Caco-2 (cell line): Measurements from ENCODE around the gene CHD9. TPM values are rescaled to one million over a fixed set of nuclear protein-coding genes. Genes with fewer than 3 reads are reported as not detected.

Experiments
- BruUV-seq: library from RNA; stranded (reverse); fragments of 400-500 nt; replicated peaks from 2 replicates; lab custom pipeline; 2021; lab: Mats Ljungman, UMichigan
- CTCF ChIA-PET: fragments of 300-600 bp; sonication (Branson Sonifier 250); formaldehyde crosslinking; loops from one replicate; lab custom pipeline; 2022; ENCODE audit warnings: antibody characterized with exemption; lab: Charles Lee
- POLR2A ChIA-PET: fragments of 300-600 bp; sonication (Branson Sonifier 250); formaldehyde crosslinking; loops from one replicate; lab custom pipeline; 2022; ENCODE audit warnings: antibody characterized with exemption; lab: Charles Lee
- DNase-seq, 2 experiments: peaks; one replicate each; pipeline versions ENCODE4 v3.0.0 to v3.0.0-alpha.2; 2020 to 2022
- H3K27me3 ChIP-seq: replicated peaks from 2 replicates; pipeline ENCODE4 v1.6.0; 2011; ENCODE audit warnings: low read length; ENCODE audit not compliant: control insufficient read depth, insufficient read depth
- H3K36me3 ChIP-seq: 2 replicates; pipeline ENCODE4 v1.5.1; 2011; ENCODE audit warnings: low read length; ENCODE audit not compliant: control insufficient read depth, insufficient read depth
- H3K4me1 ChIP-seq: fragments of 250-450 bp; sonication (Bioruptor Pico); 2 replicates; pipeline ENCODE4 v1.5.1; 2020; ENCODE audit warnings: mild to moderate bottlenecking
- H3K4me3 ChIP-seq: 2 replicates; pipeline ENCODE4 v1.5.1; 2011; ENCODE audit warnings: low read depth, mild to moderate bottlenecking, control low read depth, low read length
- H3K9me3 ChIP-seq: fragments of 250-450 bp; sonication (Bioruptor Pico); 2 replicates; pipeline ENCODE4 v1.5.1; 2020; ENCODE audit warnings: mild to moderate bottlenecking, moderate library complexity
- H3K27ac Mint-ChIP-seq: one replicate; pipeline ENCODE4 v1.8.0; 2022; ENCODE audit warnings: mixed read lengths; ENCODE audit not compliant: unreplicated experiment
- H3K27me3 Mint-ChIP-seq: one replicate; pipeline ENCODE4 v1.8.0; 2022; ENCODE audit warnings: mixed read lengths; ENCODE audit not compliant: insufficient read depth, unreplicated experiment
- H3K36me3 Mint-ChIP-seq: one replicate; pipeline ENCODE4 v1.8.0; 2022; ENCODE audit warnings: mild to moderate bottlenecking, mixed read lengths; ENCODE audit not compliant: insufficient read depth, unreplicated experiment
- H3K4me1 Mint-ChIP-seq: one replicate; pipeline ENCODE4 v1.8.0; 2022; ENCODE audit warnings: low read depth, mixed read lengths; ENCODE audit not compliant: unreplicated experiment
- H3K4me3 Mint-ChIP-seq: one replicate; pipeline ENCODE4 v1.8.0; 2022; ENCODE audit warnings: mild to moderate bottlenecking, moderate library complexity, mixed read lengths; ENCODE audit not compliant: unreplicated experiment
- H3K9me3 Mint-ChIP-seq: one replicate; pipeline ENCODE4 v1.8.0; 2022; ENCODE audit warnings: mixed read lengths; ENCODE audit not compliant: unreplicated experiment
- CTCF ChIP-seq, 2 experiments: fragments of 200-600 bp in 1 of 2; IDR thresholded peaks; 1 replicate in 1 of 2; 2 replicates in 1 of 2; pipeline versions ENCODE4 v1.5.1 to v1.8.0; 2011 to 2022; ENCODE audit warnings: antibody characterized with exemption in 1 of 2, control low read depth in 1 of 2, inconsistent platforms in 1 of 2, low read depth in 1 of 2, low read length in 1 of 2, mild to moderate bottlenecking in 1 of 2, moderate library complexity in 1 of 2; ENCODE audit not compliant: insufficient read depth in 1 of 2, severe bottlenecking in 1 of 2, unreplicated experiment in 1 of 2
- intact Hi-C: fragments of 100-400 bp; cut with micrococcal nuclease; formaldehyde crosslinking; loops from one replicate; pipeline ENCODE4 v1.10.0; 2022; ENCODE audit not compliant: unreplicated experiment
- total RNA-seq: library from RNA; stranded (reverse); gene quantifications from 2 replicates; pipeline ENCODE4 v1.2.3, GENCODE V29; 2022

CHD9 gene
- total RNA-seq, 1 experiment from 2014 or later: 29.1 TPM

GRCh38 chr16:53103811-53104210 lies 49.0 kb downstream of the CHD9 start:
- Histone ChIP-seq H3K36me3 (no peaks in the 10 kb centered on the region), H3K4me3 (no peak overlapping the region), H3K27me3 (no peaks in the 10 kb centered on the region), H3K4me1 (peaks cover 30% of the 10 kb centered on the region), H3K9me3 (no peaks in the 10 kb centered on the region)
- Mint-ChIP-seq H3K4me1 (peaks cover 11% of the 10 kb centered on the region), H3K4me3 (no peak overlapping the region), H3K27me3 (no peaks in the 10 kb centered on the region), H3K27ac (no peak overlapping the region), H3K36me3 (no peaks in the 10 kb centered on the region), H3K9me3 (no peaks in the 10 kb centered on the region)
- ChIA-PET CTCF (no interaction called here), POLR2A (no interaction called here)
- DNase-seq: no peak
- intact Hi-C loops: no loop called here
- TF ChIP-seq CTCF (IDR thresholded peaks at IDR 0.05; ENCODE audit: insufficient read depth in 1 of 2, low read depth in 1 of 2, low read length in 1 of 2, severe bottlenecking in 1 of 2, unreplicated experiment in 1 of 2): no peak
- BruUV-seq: no TSS peak

- no peaks in the 10 kb centered on the region for H3K27me3 ChIP-seq
- H3K4me1 ChIP-seq: peaks cover 22% of the 10 kb centered on the region
- Mint-ChIP-seq H3K36me3 (no peaks in the 10 kb centered on the region), H3K27me3 (no peaks in the 10 kb centered on the region), H3K4me3 (no peak overlapping the region), H3K4me1 (peaks cover under 1% of the 10 kb centered on the region), H3K27ac (no peak overlapping the region), H3K9me3 (no peaks in the 10 kb centered on the region)
- no peaks in the 10 kb centered on the region for H3K9me3 ChIP-seq
- ChIA-PET POLR2A (interaction anchor here (0.5 kb wide), 1 partner anchor 48 kb away, joined by 3 read pairs; no protein-coding TSS in a partner anchor), CTCF (no interaction called here)
- no peak for DNase-seq
- intact Hi-C loops: no loop called here
- TF ChIP-seq CTCF (IDR thresholded peaks at IDR 0.05; ENCODE audit: insufficient read depth in 1 of 2, low read depth in 1 of 2, low read length in 1 of 2, severe bottlenecking in 1 of 2, unreplicated experiment in 1 of 2): no peak
- H3K4me3 ChIP-seq: no peak overlapping the region
- no TSS peak for BruUV-seq
- H3K36me3 ChIP-seq: no peaks in the 10 kb centered on the region
Measured at GRCh38 chr16:53105565-53105964, 50.8 kb downstream of the CHD9 start.

GRCh38 chr16:53111078-53111791 lies 56.4 kb downstream of the CHD9 start:
- no peaks in the 10 kb centered on the region for H3K36me3 Mint-ChIP-seq
- POLR2A ChIA-PET: interaction anchor here (1.0 kb wide), 1 partner anchor 19 kb away, joined by 3 read pairs; no protein-coding TSS in a partner anchor
- peaks cover 28% of the 10 kb centered on the region for H3K4me1 Mint-ChIP-seq
- BruUV-seq: no TSS peak
- Histone ChIP-seq H3K4me1 (peaks cover 40% of the 10 kb centered on the region), H3K9me3 (no peaks in the 10 kb centered on the region), H3K36me3 (no peaks in the 10 kb centered on the region), H3K4me3 (no peak overlapping the region), H3K27me3 (no peaks in the 10 kb centered on the region)
- H3K9me3 Mint-ChIP-seq: no peaks in the 10 kb centered on the region
- no peak for TF ChIP-seq CTCF (IDR thresholded peaks at IDR 0.05; ENCODE audit: insufficient read depth in 1 of 2, low read depth in 1 of 2, low read length in 1 of 2, severe bottlenecking in 1 of 2, unreplicated experiment in 1 of 2)
- no peak overlapping the region for H3K4me3 Mint-ChIP-seq
- H3K27me3 Mint-ChIP-seq: no peaks in the 10 kb centered on the region
- CTCF ChIA-PET: interaction anchor here (0.8 to 1.6 kb wide), 5 partner anchors 10 to 56 kb away, joined by 3 to 7 read pairs (median 3); partner anchors contain the start of gene CHD9
- intact Hi-C loops: no loop called here
- no peak for DNase-seq
- no peak overlapping the region for H3K27ac Mint-ChIP-seq
